Naive thymus-derived CD8-positive, alpha-beta T cell (primary cell): ENCODE measurements around the gene TTC22. TPM values are rescaled to one million over a fixed set of nuclear protein-coding genes. Genes with fewer than 3 reads are reported as not detected.

Source experiments
- ATAC-seq, 2 donors: fragments of 150-1000 bp; cut with Tn5 transposase in 1 of 2; sonication (Bioruptor Pico), chemical (Tn5 transposase) in 1 of 2; 1 replicate in 1 of 2; 2 replicates in 1 of 2; pipeline ENCODE4 v1.10.0; 2021; ENCODE audit warnings: mild to moderate bottlenecking in 2 of 2, moderate library complexity in 2 of 2
- POLR2A ChIA-PET: fragments of 350-600 bp; sonication (Branson Sonifier 250); formaldehyde crosslinking; loops from one replicate; lab custom pipeline; 2021; ENCODE audit warnings: antibody characterized with exemption; lab: Charles Lee
- DNase-seq, 10 donors: peaks; one replicate each; pipeline versions ENCODE4 v3.0.0 to v3.0.0-alpha.2; 2020 to 2022
- H3K27ac Mint-ChIP-seq, 10 donors: one replicate each; pipeline ENCODE4 v1.8.0; 2020 to 2022; ENCODE audit warnings: mild to moderate bottlenecking in 10 of 10, mixed read lengths in 10 of 10, moderate library complexity in 4 of 10, inconsistent platforms in 1 of 10
- H3K27me3 Mint-ChIP-seq, 5 donors: one replicate each; pipeline ENCODE4 v1.8.0; 2021 to 2022; ENCODE audit warnings: mixed read lengths in 5 of 5
- H3K36me3 Mint-ChIP-seq, 3 donors: one replicate each; pipeline ENCODE4 v1.8.0; 2020 to 2022; ENCODE audit warnings: mixed read lengths in 3 of 3, mild to moderate bottlenecking in 2 of 3, inconsistent platforms in 1 of 3
- H3K4me1 Mint-ChIP-seq, 4 donors: one replicate each; pipeline ENCODE4 v1.8.0; 2021 to 2022; ENCODE audit warnings: mixed read lengths in 4 of 4
- H3K4me3 Mint-ChIP-seq, 10 donors: one replicate each; pipeline ENCODE4 v1.8.0; 2020 to 2022; ENCODE audit warnings: mild to moderate bottlenecking in 10 of 10, mixed read lengths in 10 of 10, moderate library complexity in 6 of 10, inconsistent platforms in 1 of 10
- H3K9me3 Mint-ChIP-seq, 9 donors: one replicate each; pipeline ENCODE4 v1.8.0; 2020 to 2022; ENCODE audit warnings: mixed read lengths in 9 of 9, mild to moderate bottlenecking in 3 of 9, inconsistent platforms in 1 of 9, moderate library complexity in 1 of 9
- polyA plus RNA-seq, 3 donors: library from polyadenylated mRNA; unstranded; fragments of 300-500 nt; fragmentation: Illumina TruSeq; gene quantifications; one replicate each; pipeline ENCODE4 v1.2.3, GENCODE V29; 2021
- total RNA-seq, 8 experiments: library from RNA in 2 of 8; stranded (reverse) in 2 of 8; gene quantifications; one replicate each; pipeline ENCODE4 v1.2.3 and lab custom pipeline; 2021 to 2026

The TTC22 gene
- total and polyA plus RNA-seq, 5 experiments from 2014 or later = 1.7 to 12.6 (median 3.2) TPM

GRCh38 chr1:54823670-54824069, 22.5 kb upstream of the TTC22 start:
- DNase-seq (no peak), ATAC-seq (no peak)
- Mint-ChIP-seq H3K4me1 (peaks cover 0 to 2% (median under 1%) of the 10 kb centered on the region in 4 donors), H3K27me3 (peaks cover 0 to 5% (median 0%) of the 10 kb centered on the region in 5 donors), H3K27ac (no peak overlapping the region), H3K4me3 (no peak overlapping the region), H3K9me3 (peaks cover 10 to 47% (median 23%) of the 10 kb centered on the region in 9 donors), H3K36me3 (peaks cover 0 to 23% (median 23%) of the 10 kb centered on the region in 3 donors)
- POLR2A ChIA-PET = no interaction called here

- Mint-ChIP-seq H3K36me3 (peaks cover 0 to 15% (median 15%) of the 10 kb centered on the region in 3 donors), H3K27ac (peak overlapping the region in 2 of 10 donors; percentile 72 to 88), H3K4me1 (peaks cover 6 to 11% (median 7%) of the 10 kb centered on the region in 4 donors), H3K9me3 (peaks cover 9 to 27% (median 17%) of the 10 kb centered on the region in 9 donors), H3K4me3 (no peak overlapping the region), H3K27me3 (peaks cover 0 to 5% (median 0%) of the 10 kb centered on the region in 5 donors)
- ATAC-seq (no peak), DNase-seq (no peak)
- POLR2A ChIA-PET = no interaction called here
These were observed 18.6 kb upstream of the TTC22 start for GRCh38 chr1:54819733-54820132.

GRCh38 chr1:54819195-54819536, 18.0 kb upstream of the TTC22 start:
- no peak overlapping the region for H3K4me3 Mint-ChIP-seq
- peaks cover 6 to 11% (median 7%) of the 10 kb centered on the region in 4 donors for H3K4me1 Mint-ChIP-seq
- POLR2A ChIA-PET = no interaction called here

GRCh38 chr1:54818461-54819194, 17.5 kb upstream of the TTC22 start:
- ATAC-seq (no peak), DNase-seq (no peak)
- H3K27me3 Mint-ChIP-seq = peaks cover 0 to 5% (median 0%) of the 10 kb centered on the region in 5 donors
- peaks cover 6 to 11% (median 7%) of the 10 kb centered on the region in 4 donors for H3K4me1 Mint-ChIP-seq
- peaks cover 4 to 17% (median 6%) of the 10 kb centered on the region in 9 donors for H3K9me3 Mint-ChIP-seq
- POLR2A ChIA-PET = no interaction called here
- H3K27ac Mint-ChIP-seq = peak overlapping the region in 6 of 10 donors; percentile 7 to 78 (median 36)
- H3K36me3 Mint-ChIP-seq = peaks cover 0 to 9% (median 6%) of the 10 kb centered on the region in 3 donors
- H3K4me3 Mint-ChIP-seq = no peak overlapping the region

More at GRCh38 chr1:54819195-54819536, 18.0 kb upstream of the TTC22 start:
- H3K27ac Mint-ChIP-seq = peak overlapping the region in 1 of 10 donors; percentile 7
- DNase-seq (no peak), ATAC-seq (no peak)
- peaks cover 7 to 21% (median 11%) of the 10 kb centered on the region in 9 donors for H3K9me3 Mint-ChIP-seq
- H3K36me3 Mint-ChIP-seq = peaks cover 0 to 11% (median 10%) of the 10 kb centered on the region in 3 donors
- H3K27me3 Mint-ChIP-seq = peaks cover 0 to 5% (median 0%) of the 10 kb centered on the region in 5 donors

GRCh38 chr1:54816951-54817350, 15.8 kb upstream of the TTC22 start:
- ATAC-seq = no peak
- no peak for DNase-seq

GRCh38 chr1:54816130-54816529, 15.0 kb upstream of the TTC22 start:
- H3K36me3 Mint-ChIP-seq = no peaks in the 10 kb centered on the region
- H3K27ac Mint-ChIP-seq = peak overlapping the region in 1 of 10 donors; percentile 41
- ATAC-seq = no peak
- H3K4me3 Mint-ChIP-seq = no peak overlapping the region
- H3K4me1 Mint-ChIP-seq = peaks cover 6 to 11% (median 7%) of the 10 kb centered on the region in 4 donors
- DNase-seq = no peak
- no peaks in the 10 kb centered on the region for H3K27me3 Mint-ChIP-seq
- H3K9me3 Mint-ChIP-seq = no peaks in the 10 kb centered on the region
- POLR2A ChIA-PET = no interaction called here

More at GRCh38 chr1:54816951-54817350, 15.8 kb upstream of the TTC22 start:
- Mint-ChIP-seq H3K27ac (peak overlapping the region in 2 of 10 donors; percentile 19 to 47), H3K4me1 (peaks cover 6 to 11% (median 7%) of the 10 kb centered on the region in 4 donors), H3K4me3 (no peak overlapping the region), H3K9me3 (peaks cover 0 to 3% (median 0%) of the 10 kb centered on the region in 9 donors), H3K36me3 (no peaks in the 10 kb centered on the region), H3K27me3 (no peaks in the 10 kb centered on the region)
- POLR2A ChIA-PET = no interaction called here

GRCh38 chr1:54815086-54815876, 14.2 kb upstream of the TTC22 start:
- Mint-ChIP-seq H3K4me3 (no peak overlapping the region), H3K27me3 (no peaks in the 10 kb centered on the region), H3K9me3 (no peaks in the 10 kb centered on the region), H3K36me3 (no peaks in the 10 kb centered on the region), H3K27ac (peak overlapping the region in 2 of 10 donors; percentile 38 to 91), H3K4me1 (peaks cover 6 to 11% (median 8%) of the 10 kb centered on the region in 4 donors)
- ATAC-seq = no peak
- POLR2A ChIA-PET = interaction anchor here (0.6 kb wide), 1 partner anchor 46 kb away, joined by 4 read pairs; no protein-coding TSS in a partner anchor
- DNase-seq = no peak

- DNase-seq = peak in 1 of 10 donors; percentile 7
- H3K4me1 Mint-ChIP-seq = peaks cover 5 to 11% (median 9%) of the 10 kb centered on the region in 4 donors
- H3K27ac Mint-ChIP-seq = no peak overlapping the region
- POLR2A ChIA-PET = interaction anchor here (0.6 kb wide), 1 partner anchor 45 kb away, joined by 4 read pairs; no protein-coding TSS in a partner anchor
- no peaks in the 10 kb centered on the region for H3K36me3 Mint-ChIP-seq
- no peaks in the 10 kb centered on the region for H3K27me3 Mint-ChIP-seq
- no peak for ATAC-seq
- H3K9me3 Mint-ChIP-seq = no peaks in the 10 kb centered on the region
- H3K4me3 Mint-ChIP-seq = no peak overlapping the region
These were observed 13.4 kb upstream of the TTC22 start for GRCh38 chr1:54814571-54814970.

GRCh38 chr1:54814126-54814498, 13.0 kb upstream of the TTC22 start:
- no peak for ATAC-seq
- POLR2A ChIA-PET = no interaction called here
- peak overlapping the region in 1 of 10 donors; percentile 27 for H3K27ac Mint-ChIP-seq

GRCh38 chr1:54813485-54814125, 12.5 kb upstream of the TTC22 start:
- Mint-ChIP-seq H3K36me3 (no peaks in the 10 kb centered on the region), H3K4me1 (peaks cover 5 to 11% (median 8%) of the 10 kb centered on the region in 4 donors), H3K27me3 (no peaks in the 10 kb centered on the region), H3K27ac (no peak overlapping the region), H3K4me3 (no peak overlapping the region), H3K9me3 (no peaks in the 10 kb centered on the region)
- POLR2A ChIA-PET = no interaction called here
- no peak for DNase-seq
- no peak for ATAC-seq

More at GRCh38 chr1:54814126-54814498, 13.0 kb upstream of the TTC22 start:
- DNase-seq = peak in 1 of 10 donors; percentile 6
- no peaks in the 10 kb centered on the region for H3K36me3 Mint-ChIP-seq
- H3K4me1 Mint-ChIP-seq = peaks cover 5 to 11% (median 9%) of the 10 kb centered on the region in 4 donors
- H3K9me3 Mint-ChIP-seq = no peaks in the 10 kb centered on the region
- no peak overlapping the region for H3K4me3 Mint-ChIP-seq
- no peaks in the 10 kb centered on the region for H3K27me3 Mint-ChIP-seq

GRCh38 chr1:54812801-54813484, 11.8 kb upstream of the TTC22 start:
- H3K36me3 Mint-ChIP-seq = no peaks in the 10 kb centered on the region
- peak overlapping the region in 1 of 10 donors; percentile 22 for H3K4me3 Mint-ChIP-seq
- no peak overlapping the region for H3K27ac Mint-ChIP-seq
- DNase-seq = peak in 2 of 10 donors; percentile 15 to 36
- ATAC-seq = peak in 1 of 2 donors; percentile 47
- POLR2A ChIA-PET = no interaction called here
- peaks cover 2 to 13% (median 2%) of the 10 kb centered on the region in 4 donors for H3K4me1 Mint-ChIP-seq
- no peaks in the 10 kb centered on the region for H3K9me3 Mint-ChIP-seq
- no peaks in the 10 kb centered on the region for H3K27me3 Mint-ChIP-seq
